SU-DHL-6 (cell line): ENCODE measurements around the gene RIPOR2.

ENCODE experiments used
- CTCF ChIP-seq: fragments of 200-600 bp; sonication (generic); IDR thresholded peaks from one replicate; pipeline ENCODE4 v1.5.1; 2017; ENCODE audit warnings: antibody characterized with exemption, mild to moderate bottlenecking, low read length, moderate library complexity; ENCODE audit not compliant: insufficient read depth, poor library complexity, severe bottlenecking
- EZH2phosphoT487 ChIP-seq: fragments of 200-600 bp; sonication (generic), shearing (Covaris generic); conservative IDR thresholded peaks from 2 replicates; pipeline ENCODE4 v1.6.1; 2018; ENCODE audit warnings: mild to moderate bottlenecking, antibody characterized with exemption, low read length, moderate library complexity, mixed read lengths

- TF ChIP-seq CTCF (no peak), EZH2phosphoT487 (no peak)
Observed at GRCh38 chr6:24931718-24932691, 3.8 kb downstream of the RIPOR2 start.
